A549 (cell line): Measurements from ENCODE around the gene MCAM.

Source experiments
- CHD2 ChIP-seq: fragments of 150-350 bp; IDR thresholded peaks from 2 replicates; pipeline ENCODE4 v1.6.1; 2014; ENCODE audit warnings: low read length; ENCODE audit not compliant: partially characterized antibody
- EP300 ChIP-seq, 2 experiments: fragments of >200 bp; sonication (Bioruptor Twin); formaldehyde crosslinking; IDR thresholded peaks; 2 replicates in 1 of 2; 3 replicates in 1 of 2; pipeline ENCODE4 v1.6.1; 2016 to 2017
- GATA3 ChIP-seq: IDR thresholded peaks from 2 replicates; pipeline ENCODE4 v1.6.1; 2012; ENCODE audit warnings: borderline replicate concordance
- JUN ChIP-seq, 2 experiments: fragments of >200 bp; sonication (Bioruptor Twin); formaldehyde crosslinking; IDR thresholded peaks; 2 replicates in 1 of 2; 3 replicates in 1 of 2; pipeline ENCODE4 v1.6.1; 2016 to 2017
- JUNB ChIP-seq: fragments of >200 bp; sonication (Bioruptor Twin); formaldehyde crosslinking; IDR thresholded peaks from 2 replicates; pipeline ENCODE4 v1.6.1; 2016
- MAZ ChIP-seq: fragments of 150-350 bp; IDR thresholded peaks from 2 replicates; pipeline ENCODE4 v1.6.1; 2014; ENCODE audit warnings: antibody characterized with exemption, low read depth, low read length, borderline replicate concordance
- MYC ChIP-seq: IDR thresholded peaks from 2 replicates; pipeline ENCODE4 v1.6.1; 2012; ENCODE audit warnings: mild to moderate bottlenecking, inconsistent platforms, low read length, improper control_type of control experiment, borderline replicate concordance
- POLR2A ChIP-seq: IDR thresholded peaks from 2 replicates; pipeline ENCODE4 v1.6.1; 2012; ENCODE audit warnings: mild to moderate bottlenecking, low read length
- RAD21 ChIP-seq, 2 experiments: fragments of >200 bp in 1 of 2; sonication (Bioruptor Twin) in 1 of 2; formaldehyde crosslinking in 1 of 2; IDR thresholded peaks in 1 of 2; conservative IDR thresholded peaks in 1 of 2; 2 replicates in 1 of 2; 3 replicates in 1 of 2; pipeline ENCODE4 v1.6.1; 2012 to 2018; ENCODE audit warnings: inconsistent platforms in 1 of 2
- TP53 ChIP-seq: fragments of 250-450 bp; sonication (Bioruptor Pico); IDR thresholded peaks from 2 replicates; pipeline ENCODE4 v1.5.0; 2021; ENCODE audit warnings: mild to moderate bottlenecking, moderate library complexity
- ZFP36 ChIP-seq: fragments of 450-650 bp; IDR thresholded peaks from 2 replicates; pipeline ENCODE4 v1.6.1; 2014; ENCODE audit warnings: borderline replicate concordance; ENCODE audit not compliant: partially characterized antibody
- TF ChIP-seq, protein P1 (sequence below): fragments of >200 bp; sonication (Bioruptor Twin); formaldehyde crosslinking; IDR thresholded peaks from 3 replicates; pipeline ENCODE4 v1.5.1; 2016
- TF ChIP-seq, protein P2 (sequence below): IDR thresholded peaks from 2 replicates; pipeline ENCODE4 v1.6.1; 2012

DNA sequence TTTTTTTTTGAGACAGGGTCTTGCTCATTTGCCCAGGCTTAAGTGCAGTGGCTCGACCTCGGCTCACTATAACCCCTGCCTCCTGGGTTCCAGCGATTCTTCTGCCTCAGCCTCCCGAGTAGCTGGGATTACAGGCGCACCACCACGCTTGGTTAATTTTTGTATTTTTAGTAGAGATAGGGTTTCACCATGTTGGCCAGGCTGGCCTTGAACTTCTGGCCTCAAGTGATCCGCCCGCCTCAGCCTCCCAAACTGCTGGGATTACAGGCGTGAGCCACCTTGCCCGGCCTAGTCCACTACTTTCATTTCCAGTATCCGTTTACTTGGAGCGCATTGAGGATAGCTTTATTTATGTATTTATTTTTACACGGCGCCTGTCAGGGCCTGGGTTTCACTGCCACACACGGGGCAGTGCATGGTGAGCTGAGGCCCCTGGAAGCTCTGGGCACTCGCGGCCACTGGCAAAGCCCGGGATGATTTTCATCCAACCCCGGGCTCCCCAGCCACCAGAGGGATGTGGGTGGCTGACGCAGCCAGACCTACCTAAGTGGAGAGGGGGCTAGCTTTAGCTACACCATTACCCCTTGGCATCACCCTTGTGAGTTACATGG is 6.1 kb upstream of the MCAM start:
- TF ChIP-seq MYC (no peak), TP53 (CRISPR knock-in tag) (no peak), JUN (IDR thresholded peaks at IDR 0.05) (no peak), ZFP36 (no peak), CHD2 (no peak), POLR2A (no peak), MAZ (no peak), JUNB (no peak), RAD21 (conservative IDR thresholded peaks at IDR 0.05 in 1 of 2, IDR thresholded peaks at IDR 0.05 in 1 of 2) (no peak), EP300 (IDR thresholded peaks at IDR 0.05) (no peak), GATA3 (no peak)
- TF ChIP-seq, protein P1, sequence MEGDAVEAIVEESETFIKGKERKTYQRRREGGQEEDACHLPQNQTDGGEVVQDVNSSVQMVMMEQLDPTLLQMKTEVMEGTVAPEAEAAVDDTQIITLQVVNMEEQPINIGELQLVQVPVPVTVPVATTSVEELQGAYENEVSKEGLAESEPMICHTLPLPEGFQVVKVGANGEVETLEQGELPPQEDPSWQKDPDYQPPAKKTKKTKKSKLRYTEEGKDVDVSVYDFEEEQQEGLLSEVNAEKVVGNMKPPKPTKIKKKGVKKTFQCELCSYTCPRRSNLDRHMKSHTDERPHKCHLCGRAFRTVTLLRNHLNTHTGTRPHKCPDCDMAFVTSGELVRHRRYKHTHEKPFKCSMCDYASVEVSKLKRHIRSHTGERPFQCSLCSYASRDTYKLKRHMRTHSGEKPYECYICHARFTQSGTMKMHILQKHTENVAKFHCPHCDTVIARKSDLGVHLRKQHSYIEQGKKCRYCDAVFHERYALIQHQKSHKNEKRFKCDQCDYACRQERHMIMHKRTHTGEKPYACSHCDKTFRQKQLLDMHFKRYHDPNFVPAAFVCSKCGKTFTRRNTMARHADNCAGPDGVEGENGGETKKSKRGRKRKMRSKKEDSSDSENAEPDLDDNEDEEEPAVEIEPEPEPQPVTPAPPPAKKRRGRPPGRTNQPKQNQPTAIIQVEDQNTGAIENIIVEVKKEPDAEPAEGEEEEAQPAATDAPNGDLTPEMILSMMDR, result no peak
- TF ChIP-seq, protein P2, sequence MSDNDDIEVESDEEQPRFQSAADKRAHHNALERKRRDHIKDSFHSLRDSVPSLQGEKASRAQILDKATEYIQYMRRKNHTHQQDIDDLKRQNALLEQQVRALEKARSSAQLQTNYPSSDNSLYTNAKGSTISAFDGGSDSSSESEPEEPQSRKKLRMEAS, result no peak
